RPMI8226 (cell line): ENCODE data around the gene ZNF469.

Experiments
- DNase-seq: peaks from one replicate; pipeline ENCODE4 v3.0.0-alpha.2; 2015

ZNF469 gene

GRCh38 chr16:88382491-88383400 is at the start of gene ZNF469:
TSS of gene ZNF469 (plus strand) at chr16:88382959. CDS start at chr16:88427471, 44,512 bp downstream.
- peak; percentile 24 for DNase-seq

DNA sequence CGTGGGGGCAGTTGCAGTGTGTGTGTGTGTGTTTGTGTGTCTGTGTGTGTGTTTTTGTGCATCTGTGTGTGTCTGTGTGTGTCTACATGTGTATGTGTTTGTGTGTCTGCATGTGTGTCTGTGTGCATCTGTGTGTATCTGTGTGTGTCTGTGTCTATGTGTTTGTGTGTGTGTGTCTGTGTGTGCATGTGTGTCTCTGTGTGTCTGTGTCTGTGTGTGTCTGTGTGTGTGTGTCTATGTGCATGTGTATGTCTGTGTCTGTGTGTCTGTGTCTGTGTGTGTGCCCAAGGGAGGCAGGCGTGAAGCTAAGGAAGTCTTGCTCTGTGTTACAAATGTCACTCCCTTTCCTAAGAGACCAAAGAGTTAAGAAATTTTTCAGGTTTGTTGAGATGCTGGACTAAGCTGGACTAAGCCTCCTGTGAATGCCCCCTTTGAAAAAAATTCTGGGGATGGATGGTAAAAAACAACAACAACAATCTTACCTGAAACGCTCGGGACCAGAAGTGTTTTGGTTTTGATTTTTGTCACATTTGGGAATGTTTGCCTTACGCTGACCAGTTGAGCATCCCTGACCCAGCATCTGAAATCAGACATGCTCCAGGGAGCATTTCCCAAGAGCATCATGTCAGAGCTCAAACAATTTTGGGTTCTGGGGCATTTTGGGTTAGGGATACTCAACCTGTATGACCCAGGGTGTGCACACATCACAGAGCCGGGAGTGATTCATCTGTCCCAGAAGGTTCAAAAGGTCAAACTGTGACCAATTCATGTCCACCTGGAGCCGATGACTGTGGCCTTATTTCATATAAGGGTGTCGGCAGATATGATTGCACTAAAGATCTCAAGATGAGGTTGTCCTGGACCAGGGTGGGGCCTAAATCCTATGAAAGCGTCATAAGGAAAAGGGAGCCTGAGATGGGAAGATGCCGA is 48.6 kb upstream of the ZNF469 start:
- DNase-seq: no peak

DNA sequence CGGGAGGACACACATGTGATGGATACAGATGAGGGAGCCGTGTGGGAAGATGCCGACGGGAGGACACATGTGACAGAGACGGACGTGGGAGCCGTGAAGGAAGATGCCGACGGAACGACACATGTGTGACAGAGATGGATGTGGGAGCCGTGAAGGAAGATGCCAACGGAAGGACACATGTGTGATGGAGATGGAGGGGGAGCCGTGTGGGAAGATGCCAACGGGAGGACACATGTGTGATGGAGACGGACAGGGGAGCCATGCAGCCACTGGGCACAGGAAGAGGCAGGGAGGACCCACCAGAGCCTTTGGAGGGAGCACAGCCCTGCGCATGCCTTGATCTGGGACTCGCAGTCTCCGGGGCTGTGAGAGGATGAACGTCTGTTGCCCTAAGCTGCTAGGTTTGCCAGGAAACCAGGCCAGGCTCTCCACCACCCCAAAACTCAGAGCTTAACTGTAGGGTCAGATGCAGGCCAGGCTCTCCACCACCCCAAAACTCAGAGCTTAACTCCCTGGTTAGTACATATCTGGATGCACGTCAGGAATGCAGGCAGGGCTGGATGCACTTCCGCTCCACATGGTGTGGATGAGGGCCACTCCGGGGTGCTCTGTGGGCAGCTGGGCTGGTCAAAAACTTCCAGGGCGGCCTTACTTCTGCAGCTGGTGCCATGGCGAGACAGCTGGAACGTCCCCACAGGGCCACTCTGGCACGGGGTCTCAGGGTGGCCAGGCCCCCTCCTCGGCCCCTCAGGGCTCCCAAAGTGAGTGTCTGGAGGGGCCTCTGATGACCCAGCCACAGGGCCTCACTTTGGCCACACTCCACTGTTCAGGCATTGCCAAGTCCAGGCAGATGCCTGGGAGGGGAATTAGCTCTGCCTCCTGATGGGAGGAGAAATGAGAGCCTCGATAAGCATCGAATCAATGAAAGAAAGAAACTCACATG is 47.7 kb upstream of the ZNF469 start:
- no peak for DNase-seq

- no peak for DNase-seq
Observed at GRCh38 chr16:88337021-88337420, 45.7 kb upstream of the ZNF469 start.

DNA sequence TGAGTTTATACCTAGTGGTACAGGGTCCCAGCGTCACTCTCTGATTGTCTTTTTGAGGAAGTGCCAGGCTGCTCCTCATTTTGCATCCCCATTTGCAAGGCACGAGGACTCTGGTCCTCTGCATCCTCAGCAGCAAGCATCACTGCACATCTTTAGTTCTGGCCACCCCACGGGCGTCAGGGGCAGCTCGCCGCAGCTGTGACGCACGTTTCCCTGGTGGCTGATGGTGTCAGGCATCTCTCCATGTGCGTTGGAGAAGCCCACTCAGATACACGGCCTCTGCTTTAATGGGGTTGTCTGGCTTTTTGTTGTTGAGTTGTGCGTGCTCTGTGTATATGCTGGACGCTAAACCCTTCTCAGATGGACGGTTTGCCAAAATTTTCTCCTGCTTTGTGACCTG is 45.2 kb upstream of the ZNF469 start:
- DNase-seq: no peak

DNA sequence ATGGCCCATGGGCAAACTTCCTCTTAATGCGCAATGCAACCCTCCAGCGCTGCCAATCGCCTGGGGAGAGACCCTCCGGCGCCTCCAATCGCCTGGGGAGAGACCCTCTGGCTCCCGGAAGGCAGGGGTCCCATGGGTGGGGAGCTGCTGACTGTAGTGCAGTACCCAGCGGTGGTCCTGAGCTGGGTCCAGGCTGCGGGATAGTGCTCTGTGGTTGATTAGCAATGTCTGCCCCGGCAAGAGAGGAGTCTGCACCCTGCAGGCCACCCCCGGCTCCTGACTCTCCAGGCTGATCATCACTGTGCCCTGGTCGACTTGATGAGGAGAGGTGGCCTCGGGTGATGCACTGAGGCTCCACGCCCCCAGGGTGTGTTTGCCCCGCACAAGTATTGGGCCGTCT is 44.6 kb upstream of the ZNF469 start:
- no peak for DNase-seq

DNA sequence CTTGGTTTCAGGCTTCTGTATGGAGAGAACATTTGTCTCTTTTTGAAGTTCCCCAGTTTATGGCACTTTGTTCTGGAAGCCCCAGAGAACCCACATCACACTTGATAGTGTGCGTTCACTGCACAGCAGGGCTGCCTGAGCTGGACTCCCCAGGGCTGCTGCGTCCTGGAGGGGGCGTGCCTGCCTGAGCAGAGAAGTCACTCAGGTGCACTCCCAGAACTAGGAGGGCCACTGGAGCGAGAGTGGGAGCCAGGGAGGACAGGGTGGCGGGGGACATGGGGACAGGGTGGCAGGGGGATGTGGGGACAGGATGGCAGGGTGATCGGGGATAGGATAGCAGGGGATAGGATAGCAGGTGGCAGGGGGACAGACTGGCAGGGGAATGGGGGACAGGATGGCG is 43.9 kb upstream of the ZNF469 start:
- DNase-seq: no peak

- no peak for DNase-seq
Observed at GRCh38 chr16:88339930-88340754, 42.6 kb upstream of the ZNF469 start.

DNA sequence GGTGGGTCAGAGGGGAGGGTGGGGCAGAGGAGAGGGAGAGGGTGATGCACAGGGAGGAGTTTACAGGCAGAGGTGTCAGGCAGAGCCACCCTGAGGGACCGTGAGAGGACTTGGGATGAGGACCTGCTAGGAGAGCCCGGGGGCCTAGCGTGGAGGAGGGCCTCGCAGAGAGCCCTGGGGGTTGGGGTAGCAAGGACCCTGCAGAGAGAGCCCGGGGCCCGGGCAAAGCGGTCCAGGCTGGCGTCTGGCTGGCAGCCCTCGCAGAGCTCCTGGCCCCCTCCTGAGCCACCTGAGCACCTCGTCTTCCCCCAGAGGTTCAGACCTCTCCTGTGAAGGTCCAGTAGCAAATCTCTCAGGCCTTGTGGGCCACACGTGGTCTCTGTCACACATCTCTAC is 42.0 kb upstream of the ZNF469 start:
- DNase-seq: no peak

- peak; percentile 73 for DNase-seq
Observed at GRCh38 chr16:88341551-88342290, 41.0 kb upstream of the ZNF469 start.

- no peak for DNase-seq
Observed at GRCh38 chr16:88342491-88342890, 40.3 kb upstream of the ZNF469 start.

DNA sequence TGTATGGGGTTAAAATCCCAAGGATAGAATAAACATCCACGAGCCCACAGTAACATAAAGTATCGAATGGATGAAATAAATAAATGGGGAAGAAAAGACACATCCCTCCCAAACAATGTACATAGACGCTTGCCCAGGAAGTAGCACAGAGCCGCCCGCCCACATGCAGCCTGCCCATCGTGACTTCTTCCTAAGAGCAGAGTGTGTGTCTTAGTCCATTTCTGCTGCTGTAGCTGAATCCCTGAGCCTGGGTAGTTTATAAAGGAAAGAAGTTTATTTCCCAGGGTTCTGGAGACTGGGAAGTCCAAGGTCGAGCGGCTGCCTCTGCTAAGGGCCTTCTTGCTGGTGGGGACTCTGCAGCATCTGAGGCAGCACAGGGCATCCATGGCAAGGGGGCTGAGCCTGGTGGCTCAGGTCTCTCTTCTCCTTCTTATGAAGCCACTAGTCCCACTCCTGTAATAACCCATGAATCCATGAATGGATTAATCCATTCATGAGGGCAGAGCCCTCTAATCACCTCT is 39.4 kb upstream of the ZNF469 start:
- DNase-seq: no peak

DNA sequence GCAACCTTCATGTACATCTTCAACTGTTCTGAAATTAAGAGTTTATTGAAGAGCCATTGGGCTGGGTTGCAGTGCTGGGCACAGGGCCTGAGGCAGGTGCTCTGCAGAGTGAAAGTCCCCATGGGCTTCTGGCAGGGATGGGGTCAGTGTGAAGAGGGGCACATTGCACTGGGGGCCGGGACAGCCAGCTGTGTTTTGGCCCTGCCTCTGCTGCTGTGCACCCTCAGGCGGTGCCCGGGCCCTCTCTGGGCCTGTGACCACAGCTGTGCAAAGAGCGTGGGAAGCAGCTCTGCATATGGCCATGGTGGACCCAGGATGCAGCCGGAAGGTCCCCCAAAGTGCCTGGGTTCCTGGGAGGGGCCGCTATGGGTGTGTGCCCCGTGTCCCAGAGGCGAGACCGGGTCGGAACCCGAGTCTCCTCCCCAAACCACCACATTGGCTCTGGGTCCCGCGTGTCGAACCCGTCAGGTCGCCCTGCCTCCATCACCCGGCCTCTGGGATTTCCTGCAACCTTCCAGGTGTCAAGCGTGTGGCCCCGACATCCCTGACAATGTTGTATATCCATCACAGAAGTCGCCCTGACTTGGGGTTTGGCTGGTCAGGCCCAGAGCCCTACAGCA is 38.2 kb upstream of the ZNF469 start:
- no peak for DNase-seq

DNA sequence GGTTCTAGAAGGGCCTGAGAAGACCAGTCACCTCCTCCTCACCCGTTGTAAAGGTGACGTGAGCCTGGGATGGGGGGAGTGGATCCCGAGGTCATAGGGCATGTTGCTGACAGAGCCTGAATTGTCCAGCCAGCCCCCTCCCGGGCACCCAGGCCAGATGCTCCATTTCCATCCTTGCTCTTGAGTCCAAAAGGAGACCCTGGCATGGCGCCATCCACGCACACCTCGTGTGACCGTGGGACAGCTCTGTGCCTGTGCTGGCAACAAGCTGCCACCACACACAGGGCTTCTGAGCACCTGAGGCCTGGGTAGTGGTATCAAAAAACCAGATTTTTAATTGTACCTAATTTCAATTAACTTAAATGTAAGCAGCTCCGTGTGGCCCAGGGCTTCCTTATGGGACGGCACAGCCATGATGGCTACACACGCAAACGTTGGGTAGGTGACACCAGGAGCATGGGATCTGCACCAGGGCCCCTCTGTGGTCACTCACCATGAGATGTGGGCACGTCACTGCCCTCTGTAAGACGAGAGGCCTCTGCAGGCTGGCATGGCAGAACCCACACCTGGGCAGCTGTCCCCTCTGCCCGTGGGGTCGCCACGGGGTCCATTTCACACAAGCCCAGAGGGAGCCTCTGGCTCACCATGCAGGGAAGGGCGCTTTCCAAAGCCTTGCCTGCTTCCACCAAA is 37.6 kb upstream of the ZNF469 start:
- DNase-seq: no peak

DNA sequence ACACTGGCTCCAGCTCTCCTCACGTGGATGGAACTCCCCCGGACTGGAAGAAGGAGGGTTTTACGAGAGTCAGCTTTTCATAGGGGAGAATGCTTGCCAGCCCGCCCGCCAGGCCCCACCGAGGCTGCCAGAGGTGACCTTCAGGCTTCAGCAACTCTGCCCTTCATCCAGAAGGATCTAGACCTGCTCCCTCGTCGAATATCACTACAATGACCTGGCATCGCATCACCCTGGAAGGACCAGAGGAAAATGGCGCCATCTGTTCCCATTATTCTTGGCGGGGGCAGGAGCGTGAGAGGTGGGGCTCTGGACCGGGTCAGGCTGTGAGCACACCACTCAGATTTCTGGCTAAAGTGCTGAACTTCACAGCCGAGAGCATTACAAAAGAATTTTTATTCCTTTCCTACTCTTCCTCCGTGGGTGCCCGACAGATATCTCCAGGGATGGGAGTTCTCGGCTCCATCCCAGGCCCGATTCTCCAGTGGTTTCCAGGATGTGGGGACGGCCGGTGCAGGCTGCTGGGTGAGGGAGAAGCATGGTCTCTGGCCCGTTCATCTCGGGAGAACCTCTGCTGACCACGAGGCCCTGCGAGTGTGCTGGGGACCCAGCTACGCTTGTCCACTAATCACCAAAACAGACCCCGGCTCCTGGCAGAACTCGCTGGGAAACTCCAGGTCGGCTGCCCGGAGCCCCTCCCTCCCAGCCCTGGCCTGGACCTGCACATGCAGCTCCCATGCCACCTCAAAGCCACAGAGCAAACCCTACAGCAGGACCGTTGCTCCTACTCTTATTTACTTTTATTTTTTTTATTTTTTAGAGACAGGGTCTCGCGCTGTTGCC is 36.8 kb upstream of the ZNF469 start:
- DNase-seq: no peak

DNA sequence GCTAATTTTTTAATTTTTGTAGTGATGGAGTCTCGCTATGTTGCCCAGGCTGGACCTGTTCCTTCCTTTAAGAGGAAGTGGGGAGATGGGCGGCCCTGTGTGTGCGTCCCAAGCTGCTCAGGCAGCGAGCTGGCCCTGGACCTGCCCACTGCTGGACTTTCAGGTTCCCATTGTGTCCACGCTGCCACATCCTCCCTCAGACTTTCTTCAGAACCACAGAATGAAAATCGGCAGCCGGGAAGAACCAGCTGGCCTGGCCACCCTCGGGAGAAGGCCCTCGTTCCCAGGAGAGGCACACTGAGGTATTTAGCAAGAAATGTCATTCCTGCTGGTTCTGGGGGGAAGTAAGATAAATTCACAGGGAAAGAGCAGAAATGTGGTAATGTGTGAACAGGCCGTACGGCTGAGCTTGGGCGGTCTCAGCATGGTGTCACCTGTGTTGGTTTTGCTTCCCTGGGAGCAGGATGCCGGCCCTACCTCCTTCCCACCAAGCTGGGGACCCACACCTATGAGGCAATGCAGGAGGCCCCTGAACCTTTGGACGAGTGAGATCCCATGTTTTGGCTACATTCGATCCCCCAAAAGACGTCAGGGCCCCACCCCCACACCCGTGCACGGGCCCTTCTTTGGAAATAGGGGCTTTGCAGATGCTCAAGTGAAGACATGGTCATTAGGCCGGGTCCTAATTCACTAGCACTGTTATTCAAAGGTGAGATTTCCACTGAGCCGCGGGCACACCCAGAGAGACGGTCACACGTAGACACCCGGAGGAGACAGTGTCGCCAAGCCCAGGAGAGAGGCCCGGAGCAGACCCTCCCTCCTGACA is 35.9 kb upstream of the ZNF469 start:
- DNase-seq: no peak

DNA sequence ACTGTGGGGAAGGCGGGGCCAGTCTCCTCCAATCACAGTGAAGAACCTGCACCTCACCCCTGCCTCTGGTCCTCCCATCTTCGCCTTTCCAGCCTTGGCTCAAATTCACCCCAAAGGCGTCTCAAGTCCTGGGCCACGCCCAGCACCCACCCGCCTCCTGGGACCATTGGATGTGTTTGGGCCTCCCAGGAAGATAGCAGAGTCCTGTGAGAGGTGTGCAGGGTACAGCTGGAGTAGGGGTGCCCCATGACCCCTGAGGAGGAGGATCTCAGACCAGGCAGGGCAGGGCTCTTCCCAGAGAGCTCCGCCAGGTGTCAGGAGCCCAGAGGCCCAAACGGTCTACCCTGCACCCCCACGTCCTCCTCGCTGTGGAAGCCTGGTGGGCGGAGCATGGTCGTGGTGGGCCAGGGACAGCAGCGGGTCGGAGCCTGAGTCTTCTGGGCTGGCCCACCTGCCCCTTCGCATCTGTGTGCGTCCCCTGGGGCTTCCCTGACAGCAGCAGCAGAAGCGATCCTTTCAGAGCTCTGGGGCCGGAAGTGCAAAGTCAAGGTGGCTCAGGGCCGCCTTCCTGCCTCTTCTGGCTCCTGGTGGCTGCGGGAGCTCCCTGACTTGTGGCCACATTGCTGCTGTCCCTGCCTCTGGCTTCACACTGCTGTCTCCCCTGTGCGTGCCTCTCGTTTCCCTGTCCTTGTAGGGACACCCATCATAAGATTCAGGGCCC is 34.9 kb upstream of the ZNF469 start:
- peak; percentile 19 for DNase-seq
